HEK293 (cell line): ENCODE data around the gene NBDY.

Experiments
- CTCF ChIA-PET: fragments of 350-600 bp; formaldehyde crosslinking; extraction: SDS; loops from one replicate; lab custom pipeline; 2021; ENCODE audit warnings: antibody characterized with exemption; lab: Yijun Ruan, JAX
- POLR2A ChIA-PET: fragments of 300-600 bp; formaldehyde crosslinking; extraction: SDS; loops from one replicate; lab custom pipeline; 2020; ENCODE audit warnings: antibody characterized with exemption, inconsistent platforms; lab: Yijun Ruan, JAX
- H3K27ac ChIP-seq: fragments of 200-500 bp; sonication (Bioruptor generic); 2 replicates; pipeline ENCODE4 v1.5.1; 2014; ENCODE audit warnings: low read depth, low read length, control low read depth, inconsistent platforms; ENCODE audit errors: extremely low read depth
- H3K36me3 ChIP-seq, 2 experiments: fragments of 200-500 bp in 1 of 2; sonication (Bioruptor generic) in 1 of 2; 1 replicate in 1 of 2; 2 replicates in 1 of 2; pipeline ENCODE4 v1.5.1; 2014 to 2017; ENCODE audit warnings: inconsistent platforms in 2 of 2, low read length in 2 of 2; ENCODE audit not compliant: control insufficient read depth in 2 of 2, insufficient read depth in 1 of 2
- H3K4me1 ChIP-seq: fragments of 200-500 bp; sonication (Bioruptor generic); 2 replicates; pipeline ENCODE4 v1.5.1; 2014; ENCODE audit warnings: mild to moderate bottlenecking, low read length, inconsistent platforms; ENCODE audit not compliant: control insufficient read depth, insufficient read depth
- H3K4me3 ChIP-seq: 2 replicates; pipeline ENCODE4 v1.5.1; 2011; ENCODE audit warnings: low read depth, mild to moderate bottlenecking, control low read depth, low read length, moderate library complexity
- H3K9me3 ChIP-seq: fragments of 200-500 bp; sonication (Bioruptor generic); 2 replicates; pipeline ENCODE4 v1.5.1; 2014; ENCODE audit warnings: low read depth, low read length, inconsistent platforms; ENCODE audit not compliant: control insufficient read depth, insufficient read depth
- GFI1B ChIP-seq: fragments of 450-650 bp; formaldehyde crosslinking; IDR thresholded peaks from 2 replicates; pipeline ENCODE4 v1.5.1; 2016; ENCODE audit warnings: missing biosample characterization, missing genetic modification characterization
- PBX3 ChIP-seq: sonication (generic); formaldehyde crosslinking; IDR thresholded peaks from 2 replicates; pipeline ENCODE4 v1.8.1; 2022; ENCODE audit warnings: mild to moderate bottlenecking, moderate library complexity, missing genetic modification reagents
- SCRT2 ChIP-seq: fragments of 450-650 bp; formaldehyde crosslinking; IDR thresholded peaks from 2 replicates; pipeline ENCODE4 v1.5.1; 2016; ENCODE audit warnings: missing biosample characterization, missing genetic modification characterization
- TRIM28 ChIP-seq: IDR thresholded peaks from 2 replicates; pipeline ENCODE4 v1.6.1; 2011; ENCODE audit warnings: low read length, control low read depth, borderline replicate concordance
- YY1 ChIP-seq: fragments of 450-650 bp; formaldehyde crosslinking; IDR thresholded peaks from 2 replicates; pipeline ENCODE4 v1.5.1; 2018; ENCODE audit warnings: missing biosample characterization, missing genetic modification characterization
- YY2 ChIP-seq: fragments of 450-650 bp; formaldehyde crosslinking; IDR thresholded peaks from 2 replicates; pipeline ENCODE4 v1.5.1; 2016; ENCODE audit warnings: missing biosample characterization, missing genetic modification characterization
- ZBTB20 ChIP-seq: fragments of 450-650 bp; formaldehyde crosslinking; IDR thresholded peaks from 2 replicates; pipeline ENCODE4 v1.5.1; 2016; ENCODE audit warnings: missing biosample characterization, missing genetic modification characterization
- ZBTB21 ChIP-seq: fragments of 450-650 bp; formaldehyde crosslinking; IDR thresholded peaks from 2 replicates; pipeline ENCODE4 v1.5.1; 2017; ENCODE audit warnings: missing biosample characterization, missing genetic modification characterization
- ZBTB48 ChIP-seq: fragments of 450-650 bp; formaldehyde crosslinking; IDR thresholded peaks from 2 replicates; pipeline ENCODE4 v1.5.1; 2016; ENCODE audit warnings: missing biosample characterization, missing genetic modification characterization
- ZBTB7A ChIP-seq: fragments of 450-650 bp; formaldehyde crosslinking; IDR thresholded peaks from 2 replicates; pipeline ENCODE4 v1.5.1; 2016; ENCODE audit warnings: low read depth, missing biosample characterization, missing genetic modification characterization
- ZBTB8A ChIP-seq: fragments of 450-650 bp; formaldehyde crosslinking; IDR thresholded peaks from 2 replicates; pipeline ENCODE4 v1.5.1; 2016; ENCODE audit warnings: missing biosample characterization, missing genetic modification characterization
- ZIC2 ChIP-seq: fragments of 450-650 bp; formaldehyde crosslinking; IDR thresholded peaks from 2 replicates; pipeline ENCODE4 v1.5.1; 2016; ENCODE audit warnings: missing biosample characterization, missing genetic modification characterization
- ZNF10 ChIP-seq: fragments of 450-650 bp; formaldehyde crosslinking; IDR thresholded peaks from 2 replicates; pipeline ENCODE4 v1.5.1; 2017; ENCODE audit warnings: missing biosample characterization, missing genetic modification characterization
- ZNF133 ChIP-seq: fragments of 450-650 bp; formaldehyde crosslinking; IDR thresholded peaks from 2 replicates; pipeline ENCODE4 v1.5.1; 2016; ENCODE audit warnings: missing biosample characterization, missing genetic modification characterization
- ZNF24 ChIP-seq: fragments of 450-650 bp; formaldehyde crosslinking; IDR thresholded peaks from 2 replicates; pipeline ENCODE4 v1.5.1; 2016; ENCODE audit warnings: missing biosample characterization, missing genetic modification characterization
- ZNF354C ChIP-seq: fragments of 450-650 bp; formaldehyde crosslinking; IDR thresholded peaks from 2 replicates; pipeline ENCODE4 v1.5.1; 2016; ENCODE audit warnings: missing biosample characterization, missing genetic modification characterization, low read depth, borderline replicate concordance
- ZNF391 ChIP-seq: fragments of 450-650 bp; formaldehyde crosslinking; IDR thresholded peaks from 2 replicates; pipeline ENCODE4 v1.5.1; 2016; ENCODE audit warnings: low read depth, missing biosample characterization, missing genetic modification characterization, borderline replicate concordance
- ZNF423 ChIP-seq: fragments of 450-650 bp; formaldehyde crosslinking; IDR thresholded peaks from 2 replicates; pipeline ENCODE4 v1.5.1; 2016; ENCODE audit warnings: missing biosample characterization, missing genetic modification characterization
- ZNF488 ChIP-seq: fragments of 450-650 bp; formaldehyde crosslinking; IDR thresholded peaks from 2 replicates; pipeline ENCODE4 v1.5.1; 2016; ENCODE audit warnings: missing biosample characterization, missing genetic modification characterization
- ZNF530 ChIP-seq: fragments of 450-650 bp; formaldehyde crosslinking; IDR thresholded peaks from 2 replicates; pipeline ENCODE4 v1.5.1; 2016; ENCODE audit warnings: low read depth, missing biosample characterization, missing genetic modification characterization
- ZNF549 ChIP-seq: fragments of 450-650 bp; IDR thresholded peaks from 2 replicates; pipeline ENCODE4 v1.5.1; 2018; ENCODE audit warnings: missing biosample characterization, missing genetic modification characterization, mild to moderate bottlenecking, inconsistent platforms, moderate library complexity
- ZNF560 ChIP-seq: fragments of 450-650 bp; formaldehyde crosslinking; IDR thresholded peaks from 2 replicates; pipeline ENCODE4 v1.5.1; 2017; ENCODE audit warnings: missing biosample characterization, missing genetic modification characterization, borderline replicate concordance
- ZNF610 ChIP-seq: fragments of 450-650 bp; formaldehyde crosslinking; IDR thresholded peaks from 2 replicates; pipeline ENCODE4 v1.5.1; 2016; ENCODE audit warnings: missing biosample characterization, missing genetic modification characterization, borderline replicate concordance
- ZNF621 ChIP-seq: fragments of 450-650 bp; formaldehyde crosslinking; IDR thresholded peaks from 2 replicates; pipeline ENCODE4 v1.5.1; 2017; ENCODE audit warnings: missing biosample characterization, missing genetic modification characterization
- ZNF624 ChIP-seq: fragments of 450-650 bp; formaldehyde crosslinking; IDR thresholded peaks from 2 replicates; pipeline ENCODE4 v1.5.1; 2017; ENCODE audit warnings: missing biosample characterization, missing genetic modification characterization
- ZNF626 ChIP-seq: fragments of 450-650 bp; sonication (Bioruptor Pico); formaldehyde crosslinking; IDR thresholded peaks from 2 replicates; pipeline ENCODE4 v1.5.1; 2018; ENCODE audit warnings: missing biosample characterization, missing genetic modification characterization, inconsistent platforms
- ZNF654 ChIP-seq: fragments of 450-650 bp; formaldehyde crosslinking; IDR thresholded peaks from 2 replicates; pipeline ENCODE4 v1.5.1; 2016; ENCODE audit warnings: low read depth, missing biosample characterization, missing genetic modification characterization
- ZNF660 ChIP-seq: fragments of 450-650 bp; IDR thresholded peaks from 2 replicates; pipeline ENCODE4 v1.5.1; 2018; ENCODE audit warnings: missing biosample characterization, mild to moderate bottlenecking, missing genetic modification characterization
- ZSCAN16 ChIP-seq: fragments of 450-650 bp; formaldehyde crosslinking; IDR thresholded peaks from 2 replicates; pipeline ENCODE4 v1.5.1; 2016; ENCODE audit warnings: missing biosample characterization, missing genetic modification characterization
- TF ChIP-seq, protein P1 (sequence below): fragments of 450-650 bp; formaldehyde crosslinking; IDR thresholded peaks from 2 replicates; pipeline ENCODE4 v1.5.1; 2016; ENCODE audit warnings: missing biosample characterization, missing genetic modification characterization
- TF ChIP-seq, protein P2 (sequence below): fragments of 450-650 bp; IDR thresholded peaks from 2 replicates; pipeline ENCODE4 v1.5.1; 2018; ENCODE audit warnings: missing biosample characterization, missing genetic modification characterization
- TF ChIP-seq, protein P3 (sequence below): fragments of 450-650 bp; formaldehyde crosslinking; IDR thresholded peaks from 2 replicates; pipeline ENCODE4 v1.5.1; 2016; ENCODE audit warnings: missing biosample characterization, missing genetic modification characterization

The NBDY gene

DNA sequence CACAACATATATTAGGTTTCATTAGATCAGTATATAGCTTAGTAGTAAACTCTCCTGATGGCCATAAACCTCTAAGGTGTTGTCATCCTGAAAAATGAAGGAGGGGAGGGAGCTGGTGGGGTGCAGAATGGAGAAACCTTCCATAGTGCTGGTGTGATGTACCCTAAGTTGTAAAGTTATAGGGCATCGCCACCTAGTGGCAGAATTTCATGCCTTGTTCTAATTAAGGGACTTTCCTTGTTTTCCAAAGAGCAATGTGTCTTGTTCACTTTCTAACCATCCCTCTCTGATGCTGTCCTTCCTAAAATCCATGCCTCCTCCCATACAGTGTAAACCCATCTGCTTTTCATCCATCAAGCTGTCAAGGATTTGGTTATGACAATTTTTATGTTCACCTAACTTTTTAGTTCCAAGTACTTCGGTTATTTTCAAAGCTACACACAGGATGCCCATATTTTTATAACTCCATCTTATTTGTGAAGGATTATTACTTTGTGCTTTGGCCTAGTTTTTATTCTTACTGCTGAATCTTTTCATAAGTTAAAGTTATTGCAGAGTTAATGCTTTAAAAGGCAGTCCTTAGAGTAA lies 4.5 kb downstream of the NBDY start (continued):
- TF ChIP-seq ZSCAN16 (tag by site-specific recombination) (no peak), ZNF10 (tag by site-specific recombination) (no peak), ZNF391 (tag by site-specific recombination) (no peak), ZNF654 (peak; percentile 81), ZNF660 (tag by site-specific recombination) (0 out of 2 replicates have a peak, but pooled peaks have one; percentile 21), ZNF133 (tag by site-specific recombination) (no peak), ZBTB48 (tag by site-specific recombination) (peak; percentile 62; the same call in 1 of the 2 replicates), ZNF423 (no peak), GFI1B (tag by site-specific recombination) (no peak), ZBTB7A (tag by site-specific recombination) (no peak), ZBTB20 (tag by site-specific recombination) (no peak), ZNF488 (tag by site-specific recombination) (no peak), YY2 (tag by site-specific recombination) (no peak), YY1 (tag by site-specific recombination) (no peak), ZNF24 (tag by site-specific recombination) (no peak), ZNF624 (tag by site-specific recombination) (no peak), PBX3 (CRISPR knock-in tag) (no peak), SCRT2 (no peak), TRIM28 (no peak), ZNF354C (tag by site-specific recombination) (no peak), ZIC2 (no peak), ZBTB21 (tag by site-specific recombination) (no peak), ZBTB8A (tag by site-specific recombination) (no peak)
- TF ChIP-seq, protein P1, sequence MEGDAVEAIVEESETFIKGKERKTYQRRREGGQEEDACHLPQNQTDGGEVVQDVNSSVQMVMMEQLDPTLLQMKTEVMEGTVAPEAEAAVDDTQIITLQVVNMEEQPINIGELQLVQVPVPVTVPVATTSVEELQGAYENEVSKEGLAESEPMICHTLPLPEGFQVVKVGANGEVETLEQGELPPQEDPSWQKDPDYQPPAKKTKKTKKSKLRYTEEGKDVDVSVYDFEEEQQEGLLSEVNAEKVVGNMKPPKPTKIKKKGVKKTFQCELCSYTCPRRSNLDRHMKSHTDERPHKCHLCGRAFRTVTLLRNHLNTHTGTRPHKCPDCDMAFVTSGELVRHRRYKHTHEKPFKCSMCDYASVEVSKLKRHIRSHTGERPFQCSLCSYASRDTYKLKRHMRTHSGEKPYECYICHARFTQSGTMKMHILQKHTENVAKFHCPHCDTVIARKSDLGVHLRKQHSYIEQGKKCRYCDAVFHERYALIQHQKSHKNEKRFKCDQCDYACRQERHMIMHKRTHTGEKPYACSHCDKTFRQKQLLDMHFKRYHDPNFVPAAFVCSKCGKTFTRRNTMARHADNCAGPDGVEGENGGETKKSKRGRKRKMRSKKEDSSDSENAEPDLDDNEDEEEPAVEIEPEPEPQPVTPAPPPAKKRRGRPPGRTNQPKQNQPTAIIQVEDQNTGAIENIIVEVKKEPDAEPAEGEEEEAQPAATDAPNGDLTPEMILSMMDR (tag by site-specific recombination), result peak; percentile 46; the same call in 1 of the 2 replicates
- TF ChIP-seq, protein P2, sequence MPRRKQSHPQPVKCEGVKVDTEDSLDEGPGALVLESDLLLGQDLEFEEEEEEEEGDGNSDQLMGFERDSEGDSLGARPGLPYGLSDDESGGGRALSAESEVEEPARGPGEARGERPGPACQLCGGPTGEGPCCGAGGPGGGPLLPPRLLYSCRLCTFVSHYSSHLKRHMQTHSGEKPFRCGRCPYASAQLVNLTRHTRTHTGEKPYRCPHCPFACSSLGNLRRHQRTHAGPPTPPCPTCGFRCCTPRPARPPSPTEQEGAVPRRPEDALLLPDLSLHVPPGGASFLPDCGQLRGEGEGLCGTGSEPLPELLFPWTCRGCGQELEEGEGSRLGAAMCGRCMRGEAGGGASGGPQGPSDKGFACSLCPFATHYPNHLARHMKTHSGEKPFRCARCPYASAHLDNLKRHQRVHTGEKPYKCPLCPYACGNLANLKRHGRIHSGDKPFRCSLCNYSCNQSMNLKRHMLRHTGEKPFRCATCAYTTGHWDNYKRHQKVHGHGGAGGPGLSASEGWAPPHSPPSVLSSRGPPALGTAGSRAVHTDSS (tag by site-specific recombination), result no peak

GRCh38 chrX:56736219-56736618 lies 7.2 kb downstream of the NBDY start:
- peaks cover 0 to 25% of the 10 kb centered on the region in 2 experiments; a peak in 2 of 3 replicates for H3K36me3 ChIP-seq
- H3K4me1 ChIP-seq, result no peaks in the 10 kb centered on the region
- H3K4me3 ChIP-seq, result no peak overlapping the region
- H3K27ac ChIP-seq, result no peak overlapping the region
- ChIA-PET POLR2A (no interaction called here), CTCF (no interaction called here)
- H3K9me3 ChIP-seq, result no peaks in the 10 kb centered on the region
- TF ChIP-seq ZNF626 (no peak), ZNF549 (tag by site-specific recombination) (no peak), ZNF610 (tag by site-specific recombination) (no peak), ZNF621 (no peak), ZNF530 (tag by site-specific recombination) (no peak), ZNF560 (no peak)
- TF ChIP-seq, protein P3, sequence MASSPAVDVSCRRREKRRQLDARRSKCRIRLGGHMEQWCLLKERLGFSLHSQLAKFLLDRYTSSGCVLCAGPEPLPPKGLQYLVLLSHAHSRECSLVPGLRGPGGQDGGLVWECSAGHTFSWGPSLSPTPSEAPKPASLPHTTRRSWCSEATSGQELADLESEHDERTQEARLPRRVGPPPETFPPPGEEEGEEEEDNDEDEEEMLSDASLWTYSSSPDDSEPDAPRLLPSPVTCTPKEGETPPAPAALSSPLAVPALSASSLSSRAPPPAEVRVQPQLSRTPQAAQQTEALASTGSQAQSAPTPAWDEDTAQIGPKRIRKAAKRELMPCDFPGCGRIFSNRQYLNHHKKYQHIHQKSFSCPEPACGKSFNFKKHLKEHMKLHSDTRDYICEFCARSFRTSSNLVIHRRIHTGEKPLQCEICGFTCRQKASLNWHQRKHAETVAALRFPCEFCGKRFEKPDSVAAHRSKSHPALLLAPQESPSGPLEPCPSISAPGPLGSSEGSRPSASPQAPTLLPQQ (tag by site-specific recombination), result no peak
